Activated T-helper 1 cell treated with Interleukin-2 at 50 U/mL for 16 hours (primary cell): Measurements from ENCODE around the gene IKBKE.

Experiments
- DNase-seq: peaks from one replicate; pipeline ENCODE4 v3.0.0-alpha.2; 2020; ENCODE audit warnings: low read depth

Gene IKBKE

DNA sequence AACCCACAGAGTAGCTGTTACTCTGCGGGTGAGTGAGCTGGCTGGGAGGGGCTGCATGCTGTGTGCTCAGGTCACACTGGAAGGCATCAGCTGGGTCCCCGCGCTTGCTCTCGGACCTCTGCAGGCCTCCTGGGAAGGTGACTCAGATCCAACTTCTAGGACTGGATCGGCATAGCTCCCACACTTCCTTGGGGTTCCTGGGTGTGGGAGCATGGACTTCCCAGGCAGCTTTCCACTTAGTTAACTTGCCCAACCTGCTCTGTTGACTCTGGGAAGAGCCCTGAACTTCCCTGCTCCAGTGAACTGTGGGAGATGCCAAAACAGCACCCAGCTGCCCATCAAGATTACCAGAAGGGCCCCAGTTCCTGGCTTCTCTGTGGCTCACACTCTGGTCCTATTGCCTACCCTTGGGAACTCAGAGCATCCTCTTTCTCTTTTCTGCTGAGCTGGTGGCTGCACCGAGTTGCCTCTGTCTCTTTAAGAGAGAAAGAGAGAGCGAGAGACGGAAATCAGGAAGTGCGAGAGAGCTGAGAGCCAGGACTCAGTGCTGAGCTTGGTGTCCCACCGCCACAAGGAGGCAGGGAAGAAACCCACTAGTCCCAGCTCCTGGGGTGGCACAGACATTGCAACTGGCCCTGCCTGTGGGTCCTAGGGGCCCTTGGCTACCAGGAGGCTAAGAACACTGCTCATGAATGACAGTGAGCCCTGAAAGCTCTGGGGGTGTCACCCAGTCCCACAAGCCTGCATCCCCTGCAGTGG is at the start of gene IKBKE:
TSS of gene IKBKE (plus strand) at position 544 of the 759 bp plus-strand sequence. CDS start 2,752 bp downstream, outside the sequence.
- peak; percentile 24 for DNase-seq

DNA sequence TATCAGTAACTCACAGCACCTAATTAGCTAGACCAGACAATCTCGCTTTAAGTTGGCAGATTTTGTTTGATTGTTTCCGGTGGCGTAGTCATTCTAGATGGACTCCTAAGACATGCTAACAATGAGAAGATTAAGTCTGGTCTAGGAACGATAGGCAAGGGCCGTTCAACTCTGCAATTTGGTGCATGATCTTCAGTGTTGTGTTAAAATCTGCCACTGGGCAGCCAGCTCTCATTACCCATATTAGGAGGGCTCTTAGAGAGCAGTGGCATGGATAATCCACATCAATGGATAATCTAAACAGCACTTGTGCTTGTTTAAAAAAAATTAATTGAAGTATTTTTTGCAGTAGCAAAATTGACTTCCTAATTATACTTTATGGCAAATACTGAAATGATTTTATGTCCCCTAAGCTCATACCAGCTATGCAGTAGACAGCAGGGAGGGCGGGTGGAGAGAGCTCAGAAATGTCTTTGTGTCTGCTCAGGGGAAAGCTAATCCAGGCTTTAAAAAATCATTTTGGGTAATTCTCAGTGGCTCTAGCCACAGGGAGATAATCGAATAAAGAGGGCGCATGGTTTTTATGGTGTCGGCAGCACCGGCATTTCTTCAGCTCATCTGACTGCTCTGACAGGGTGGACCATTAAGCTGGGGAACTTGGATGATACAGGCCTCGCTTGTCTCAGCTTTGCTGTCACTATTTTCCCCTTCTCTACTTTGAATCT is 48.5 kb upstream of the IKBKE start:
- no peak for DNase-seq

DNA sequence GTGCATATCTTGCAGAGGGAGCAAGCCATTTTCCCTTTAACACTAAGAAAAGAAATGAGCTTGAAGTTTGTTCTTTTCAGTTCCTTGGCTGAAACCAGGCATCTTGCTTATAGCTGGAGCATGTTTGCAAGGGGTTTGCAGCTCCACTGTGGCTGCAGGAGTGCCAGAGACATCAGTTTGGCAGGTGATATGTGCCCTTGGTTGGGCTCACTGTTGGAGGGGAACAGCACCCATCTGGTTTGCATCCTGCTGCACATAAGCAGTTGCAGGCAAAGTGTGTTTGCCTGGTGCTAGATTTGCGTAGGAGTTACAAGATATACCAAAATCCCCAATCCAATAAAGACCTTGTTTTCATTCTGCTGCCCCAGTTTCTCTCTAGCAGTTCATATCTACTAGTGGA is 47.8 kb upstream of the IKBKE start:
- DNase-seq: no peak

DNA sequence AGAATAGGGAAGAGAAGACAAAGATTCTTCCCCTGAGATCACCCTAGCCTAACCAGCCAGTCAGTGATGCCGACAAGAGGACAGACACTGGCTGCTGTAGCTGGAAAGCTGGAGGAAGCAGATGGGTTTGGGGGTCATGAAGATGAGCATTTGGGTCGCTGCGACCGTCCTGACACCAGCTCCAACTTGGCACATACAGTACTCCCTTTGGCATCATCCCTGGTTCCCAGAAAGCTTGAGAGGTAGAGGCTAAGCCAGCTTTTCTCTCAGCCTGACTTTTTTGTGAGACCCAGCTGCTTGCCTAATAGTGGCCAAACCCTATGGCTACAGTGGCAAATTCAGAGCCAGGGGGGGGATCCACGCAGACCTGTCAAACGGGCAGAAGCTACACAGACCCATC is 43.0 kb upstream of the IKBKE start:
- no peak for DNase-seq

DNA sequence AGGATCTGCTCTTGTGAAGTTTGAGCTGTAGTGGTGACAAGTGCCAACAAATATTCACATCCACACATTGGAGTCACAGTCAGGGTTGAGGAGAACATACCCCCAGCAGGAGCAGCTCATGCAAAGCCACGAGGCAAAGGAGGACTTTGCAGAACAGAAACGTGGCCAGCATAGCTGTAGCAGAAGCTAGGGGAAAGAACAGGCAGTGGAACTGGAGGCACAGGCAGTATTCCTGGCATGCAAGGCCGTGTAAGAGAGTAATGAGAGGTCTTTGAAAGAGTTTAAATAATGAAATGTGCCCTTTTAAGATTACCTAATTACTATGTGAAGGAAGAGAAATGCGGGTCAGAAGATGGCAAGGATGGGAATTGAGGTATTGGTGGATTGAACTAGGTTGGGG is 40.9 kb upstream of the IKBKE start:
- DNase-seq: no peak

DNA sequence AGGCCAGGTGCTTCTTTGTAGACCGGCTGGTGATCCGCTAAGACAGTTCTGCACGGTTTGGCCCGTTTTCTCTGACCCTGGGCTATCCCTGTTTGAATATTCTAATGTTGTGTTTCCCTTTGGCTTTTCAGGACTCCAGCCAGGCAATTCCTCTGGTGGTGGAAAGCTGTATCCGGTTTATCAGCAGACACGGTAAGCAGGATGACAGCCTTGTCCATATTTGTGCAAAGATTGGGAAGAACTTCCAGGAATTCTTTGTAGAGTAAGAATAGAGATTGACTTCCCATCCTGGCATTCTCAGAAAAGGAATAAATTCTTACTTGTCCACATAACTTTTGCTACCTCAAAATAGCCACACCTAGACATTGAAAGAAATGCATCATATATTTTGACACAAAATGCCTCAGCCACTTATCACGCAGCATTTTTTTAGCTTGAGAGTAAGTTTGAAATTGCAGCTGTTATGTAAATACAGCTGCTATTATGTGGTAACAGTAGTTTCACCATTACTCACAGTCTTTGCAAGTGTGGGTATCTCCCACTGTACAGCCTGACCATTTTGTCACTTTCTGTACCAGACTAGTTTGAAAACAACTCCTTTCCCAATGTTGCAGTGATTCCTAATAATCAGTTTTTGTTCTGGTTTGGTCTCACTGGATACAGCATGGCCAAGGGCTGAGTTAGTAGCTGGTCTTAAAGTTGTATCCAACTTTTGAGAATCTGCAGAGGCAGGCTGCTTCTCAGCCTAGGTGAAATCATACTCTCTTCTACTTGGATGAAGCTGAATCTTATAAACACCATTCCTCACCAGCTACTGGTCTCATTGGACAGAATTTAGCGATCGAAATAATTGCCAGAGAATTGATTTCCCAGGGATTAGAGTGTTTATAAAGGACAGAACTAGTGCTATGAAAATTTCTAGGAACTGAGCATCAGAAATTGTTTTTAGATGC is 40.0 kb upstream of the IKBKE start:
- no peak for DNase-seq

DNA sequence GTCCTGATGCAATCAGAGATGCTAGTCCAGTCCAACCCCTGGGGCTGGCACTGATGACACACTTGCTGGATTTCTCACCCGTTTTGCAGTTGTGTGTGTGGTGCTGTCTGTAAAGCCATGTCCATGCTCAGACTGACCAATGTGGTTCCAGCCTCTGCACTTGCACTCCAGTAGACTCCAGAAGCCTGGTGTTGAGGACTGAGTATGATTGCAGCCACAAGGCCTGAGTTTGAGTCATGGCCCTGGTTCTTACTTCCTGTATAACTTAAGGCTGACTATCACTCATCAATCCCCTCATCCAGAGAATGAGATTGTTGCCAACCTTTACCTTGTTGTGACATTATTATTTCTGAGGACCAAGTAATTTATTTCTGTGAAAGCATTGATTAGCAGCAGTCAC is 34.8 kb upstream of the IKBKE start:
- no peak for DNase-seq

DNA sequence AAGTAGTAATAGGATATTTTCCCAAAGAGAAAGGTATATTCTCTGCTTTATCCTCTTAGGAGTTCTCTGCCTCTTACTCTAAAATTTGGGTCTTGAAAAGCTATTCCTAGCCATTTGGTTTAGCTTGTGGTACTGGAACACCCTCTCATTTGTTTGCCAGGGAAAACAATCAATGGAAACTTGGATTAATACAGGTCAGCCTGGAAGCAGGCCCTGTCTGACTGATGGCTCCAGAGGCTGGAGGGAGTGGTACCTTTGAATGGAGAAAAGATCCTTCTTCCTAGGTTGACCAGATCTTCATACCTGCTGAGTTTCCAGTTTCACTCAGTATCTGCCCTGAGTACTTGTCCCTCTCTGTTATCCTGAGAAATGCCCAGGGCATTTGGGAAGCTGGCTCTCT is 31.7 kb upstream of the IKBKE start:
- no peak for DNase-seq

DNA sequence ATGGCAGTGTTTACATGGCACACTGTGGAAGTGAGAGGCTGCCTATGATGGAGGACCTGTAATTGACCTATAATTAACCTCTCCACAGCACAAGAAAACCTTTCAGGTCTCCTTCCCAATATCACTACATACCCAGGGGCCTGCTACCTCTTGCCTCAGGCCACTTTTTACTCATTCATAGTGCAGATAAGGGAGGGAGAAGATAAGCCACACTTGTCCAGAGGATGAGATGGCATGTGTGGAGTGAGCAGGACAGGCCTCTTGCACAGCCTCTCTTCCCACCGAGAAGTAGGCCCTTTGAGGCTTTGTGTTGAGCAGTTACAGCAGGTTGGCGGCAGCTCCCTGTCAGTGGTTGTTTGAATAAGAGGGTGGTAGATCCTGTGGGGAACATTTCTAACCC is 31.1 kb upstream of the IKBKE start:
- DNase-seq: no peak

DNA sequence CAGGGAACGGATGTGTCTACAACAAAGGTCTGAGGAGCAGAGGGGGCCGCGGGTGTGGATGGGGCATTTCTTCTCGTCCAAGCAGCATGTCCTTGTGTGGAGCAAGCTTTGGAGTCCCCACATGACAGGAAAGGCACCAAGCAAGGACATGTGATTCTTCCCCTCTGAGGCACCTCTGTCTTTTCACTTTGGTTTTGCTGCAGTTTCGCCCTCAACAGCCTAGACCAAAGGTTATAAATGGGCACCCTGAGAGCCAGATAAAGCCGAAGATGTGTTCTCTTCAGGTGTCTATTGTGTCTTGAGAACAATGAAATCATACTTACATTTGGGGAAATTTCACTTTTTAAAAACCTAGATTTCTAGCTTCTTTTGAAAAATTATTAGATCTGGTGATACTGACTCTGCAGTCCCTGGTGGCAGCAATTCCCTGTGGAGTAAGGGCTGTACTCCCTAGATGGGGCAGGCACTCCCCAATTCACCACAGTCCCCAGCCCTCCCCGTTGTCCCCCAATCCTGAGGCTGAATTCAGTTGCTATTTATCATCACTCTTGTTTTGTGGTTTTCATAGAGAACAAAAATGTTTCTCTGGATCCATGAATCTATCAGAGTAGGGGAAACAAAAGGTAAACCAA is 28.8 kb upstream of the IKBKE start:
- DNase-seq: no peak

DNA sequence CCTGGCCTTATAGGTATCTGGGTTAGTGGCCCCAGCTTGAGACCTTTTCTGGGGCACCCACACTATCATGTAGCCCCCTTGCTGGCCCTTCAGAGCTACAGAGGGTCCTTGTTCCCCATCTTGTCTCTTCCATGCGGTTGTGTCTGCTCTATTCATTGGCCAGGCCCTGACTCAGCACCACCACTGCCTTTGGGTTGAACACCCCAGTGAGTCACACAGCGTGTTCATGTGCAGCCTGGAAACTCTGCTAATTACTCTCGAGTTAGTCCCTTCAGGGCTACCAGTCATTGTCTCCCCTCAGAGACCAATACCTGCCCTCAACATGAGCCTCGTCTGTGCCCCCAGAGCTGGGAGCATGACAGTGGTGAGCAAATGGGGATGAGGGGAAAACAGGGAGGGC is 28.2 kb upstream of the IKBKE start:
- DNase-seq: no peak

DNA sequence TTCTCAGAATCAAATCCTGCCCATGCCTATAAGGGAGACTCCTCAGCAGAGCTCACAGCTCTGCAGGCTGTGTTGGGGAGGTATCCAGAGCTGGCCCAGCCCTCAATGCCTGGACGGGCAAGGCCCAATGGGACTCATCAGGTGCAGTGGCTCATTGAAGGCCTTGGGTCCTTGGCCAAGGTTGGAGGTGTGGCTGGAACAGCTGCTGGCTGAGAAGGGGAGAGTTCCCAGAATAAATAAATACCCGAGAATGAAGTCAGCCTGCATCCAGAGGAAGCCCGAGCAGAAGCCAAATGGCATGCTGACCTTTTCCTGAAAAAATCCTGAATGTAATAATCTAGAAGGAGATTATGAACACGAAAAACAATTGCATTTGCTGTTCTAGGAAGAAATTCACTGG is 25.2 kb upstream of the IKBKE start:
- DNase-seq: no peak

DNA sequence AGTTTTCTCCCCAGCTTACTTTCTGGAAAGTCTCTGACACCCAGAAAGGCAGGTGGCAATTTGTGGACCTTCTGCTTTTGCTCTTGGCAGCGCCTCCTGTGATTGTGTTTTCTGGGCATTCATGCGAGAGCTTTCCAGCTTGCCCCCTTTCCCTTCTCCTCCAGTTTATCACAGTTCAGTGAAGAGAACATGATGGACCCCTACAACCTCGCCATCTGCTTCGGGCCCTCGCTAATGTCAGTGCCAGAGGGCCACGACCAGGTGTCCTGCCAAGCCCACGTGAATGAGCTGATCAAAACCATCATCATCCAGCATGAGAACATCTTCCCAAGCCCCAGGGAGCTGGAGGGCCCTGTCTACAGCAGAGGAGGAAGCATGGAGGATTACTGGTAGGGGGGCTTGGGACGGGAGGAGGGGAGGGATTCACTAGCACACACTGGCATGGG is 24.3 kb upstream of the IKBKE start:
- no peak for DNase-seq

DNA sequence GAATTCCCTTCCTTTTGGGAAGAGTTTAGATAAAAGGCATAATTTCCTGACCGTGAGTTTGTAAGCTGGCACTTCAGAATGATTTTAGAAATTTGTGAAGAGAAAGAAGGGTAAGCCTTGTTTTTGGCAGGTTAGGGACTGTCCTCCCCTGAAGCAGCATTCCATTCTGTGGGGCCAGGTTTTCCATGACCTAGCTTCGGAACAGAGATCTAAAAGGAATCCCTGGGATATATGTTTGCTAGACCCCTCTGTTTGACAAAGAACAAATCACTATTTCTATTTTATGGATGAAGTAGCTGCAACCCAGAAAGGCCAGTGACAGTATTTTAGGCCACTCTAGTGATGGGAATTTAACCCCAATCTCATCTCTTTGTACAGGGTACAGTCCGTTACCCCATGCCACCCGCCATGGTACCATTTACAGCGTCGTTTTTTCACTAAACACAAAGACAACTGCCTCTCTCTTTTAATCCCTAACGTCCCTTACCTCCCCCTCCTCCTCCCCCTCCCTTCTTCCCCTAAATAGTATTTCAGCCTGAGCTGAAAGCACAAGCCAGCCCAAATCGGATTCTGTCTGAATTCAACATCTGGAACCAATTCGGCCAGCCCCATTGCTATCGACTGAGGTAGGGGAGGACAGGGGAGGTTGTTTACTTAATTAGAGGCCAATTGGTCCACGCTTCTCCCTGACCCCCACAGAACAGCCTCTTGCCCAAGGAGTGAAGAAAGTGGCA is 23.4 kb upstream of the IKBKE start:
- DNase-seq: no peak

DNA sequence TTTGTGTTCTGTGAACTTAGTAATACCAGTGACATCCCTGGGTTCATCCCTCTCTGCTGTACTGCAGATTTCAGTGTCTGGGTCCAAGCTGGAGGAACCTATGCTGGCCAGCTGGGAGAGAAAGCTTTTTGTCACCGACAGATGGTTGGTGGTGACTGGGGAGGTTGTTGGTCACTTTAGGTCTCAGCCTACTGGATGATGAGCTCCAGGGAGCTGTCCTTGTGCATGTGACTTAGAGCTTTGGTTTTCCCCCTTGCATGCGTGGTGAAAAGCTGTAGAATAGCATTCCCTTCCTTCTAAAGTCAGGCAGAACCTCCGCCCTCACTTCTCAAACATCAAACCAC is 22.9 kb upstream of the IKBKE start:
- DNase-seq: no peak

DNA sequence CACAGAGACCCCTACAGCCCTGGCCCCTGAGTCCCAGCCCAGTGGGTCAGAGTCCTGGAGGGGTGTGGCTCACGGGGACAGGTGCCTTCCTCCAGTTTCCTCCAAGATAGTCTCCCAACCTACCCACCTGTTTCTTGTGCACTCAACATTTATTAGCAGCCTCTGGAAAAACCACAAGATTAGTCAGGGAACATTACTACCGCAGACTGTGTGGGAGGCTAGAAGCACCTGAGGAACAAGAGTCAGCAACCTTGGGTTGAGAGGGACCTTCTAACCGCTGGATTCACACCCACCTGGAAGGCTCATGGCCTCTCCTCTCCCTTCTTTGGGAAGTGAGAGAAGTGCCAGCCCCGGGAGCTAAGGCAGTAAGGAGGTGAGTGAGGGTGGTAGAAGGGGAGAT is 22.5 kb upstream of the IKBKE start:
- DNase-seq: no peak

DNA sequence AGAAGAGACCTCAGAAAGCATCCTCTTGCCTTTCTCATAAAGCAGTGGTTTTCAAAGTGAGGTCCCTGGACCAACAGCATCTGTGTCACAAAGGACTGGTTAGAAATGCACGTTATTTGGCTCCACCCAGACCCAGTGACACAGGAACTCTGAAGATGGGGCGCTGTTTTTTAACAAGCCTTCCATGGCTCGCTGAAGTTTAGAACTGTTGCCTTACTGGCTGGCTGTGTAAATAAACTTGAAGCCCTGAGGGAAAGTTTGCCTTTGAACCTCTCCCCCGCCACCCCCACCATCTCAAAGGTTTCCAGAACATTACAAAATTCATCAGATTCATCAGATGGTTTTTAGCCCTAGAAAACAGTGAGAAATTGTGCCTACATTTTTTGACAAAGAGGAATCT is 21.8 kb upstream of the IKBKE start:
- no peak for DNase-seq

DNA sequence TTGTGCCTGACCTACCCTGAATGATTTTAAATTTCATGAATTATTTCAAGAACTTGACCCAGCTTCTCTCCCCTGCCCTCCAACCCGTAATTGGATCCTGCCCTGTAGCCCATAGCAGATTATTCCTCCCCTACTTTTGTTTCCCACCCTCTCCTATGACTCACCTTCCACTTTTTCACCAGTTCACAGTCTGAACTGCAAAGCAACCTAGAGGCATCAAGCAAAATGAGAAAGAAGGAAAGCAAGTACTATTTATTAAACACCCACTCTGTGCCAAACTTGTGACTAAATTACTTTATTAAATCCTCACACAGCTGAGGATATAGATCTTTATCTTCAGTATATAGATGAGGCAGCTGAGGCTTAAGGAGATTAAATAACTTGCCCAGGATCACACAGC is 20.7 kb upstream of the IKBKE start:
- no peak for DNase-seq

DNA sequence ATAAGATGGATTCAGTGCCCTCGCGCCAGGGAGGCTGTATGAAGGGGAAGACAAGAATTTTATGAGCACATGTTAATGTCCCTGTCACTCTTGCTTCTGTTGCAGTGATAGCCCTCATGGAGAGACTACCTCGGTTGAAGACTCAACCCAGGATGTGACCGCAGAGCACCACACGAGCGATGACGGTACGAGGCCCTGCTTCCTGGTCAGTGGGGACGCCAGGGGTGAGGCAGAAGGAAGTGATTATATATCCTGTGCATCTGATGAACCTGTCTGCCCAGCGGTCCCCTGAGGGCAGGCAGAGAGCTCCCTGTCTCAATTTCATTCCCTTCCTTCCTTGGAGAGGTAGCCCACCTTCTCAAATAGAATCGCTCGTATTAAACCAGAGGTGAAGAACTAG is 20.0 kb upstream of the IKBKE start:
- no peak for DNase-seq

DNA sequence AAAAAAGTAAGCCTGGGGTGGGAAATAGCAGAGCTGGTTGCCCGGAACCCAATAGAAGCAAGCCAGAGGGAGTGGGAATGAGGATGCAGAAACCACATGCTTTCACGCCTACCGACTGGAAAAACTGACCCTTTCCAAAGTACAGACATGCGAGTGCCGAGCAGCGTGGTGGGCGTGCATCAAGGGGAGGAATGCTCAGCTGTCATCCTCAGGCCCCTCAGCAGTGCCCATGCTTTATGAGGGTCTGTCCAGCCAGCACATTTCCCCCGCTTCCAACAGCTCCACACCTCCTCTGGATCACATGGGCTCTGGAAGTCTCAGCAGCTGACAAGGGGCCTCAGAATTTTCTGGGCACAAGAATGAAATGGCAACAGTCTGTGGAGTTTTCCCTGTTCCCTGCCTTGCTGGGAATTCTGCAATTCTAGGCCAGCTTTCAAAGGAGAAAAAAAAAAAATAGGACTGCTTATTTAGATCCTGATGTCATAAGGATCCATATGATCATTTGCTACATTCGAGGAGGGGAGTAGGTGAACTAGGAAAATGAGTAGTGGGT is 19.1 kb upstream of the IKBKE start:
- DNase-seq: no peak

DNA sequence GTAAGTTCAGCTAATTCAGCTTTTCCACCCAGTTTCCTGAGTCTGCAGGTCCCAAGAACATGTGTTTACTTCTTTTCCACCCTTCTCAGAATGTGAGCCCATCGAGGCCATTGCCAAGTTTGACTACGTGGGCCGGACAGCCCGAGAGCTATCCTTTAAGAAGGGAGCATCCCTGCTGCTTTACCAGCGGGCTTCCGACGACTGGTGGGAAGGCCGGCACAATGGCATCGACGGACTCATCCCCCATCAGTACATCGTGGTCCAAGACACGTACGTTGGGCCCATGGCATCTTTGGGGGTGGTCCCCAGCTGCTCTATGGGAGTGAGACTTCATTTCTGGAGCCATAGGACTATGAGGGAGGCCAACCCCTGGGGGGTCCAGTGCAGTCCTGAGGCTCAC is 17.2 kb upstream of the IKBKE start:
- no peak for DNase-seq
